Sigmoid colon (tissue), 7 donors: ENCODE results near the gene SAP30BP. TPM values are rescaled to one million over a fixed set of nuclear protein-coding genes. Genes with fewer than 3 reads are reported as not detected.

Source experiments
- DNase-seq: peaks from one replicate; pipeline ENCODE4 v3.0.0-alpha.2; 2019
- H3K27ac ChIP-seq, 4 donors: fragments of 200-600 bp; sonication (generic); one replicate each; pipeline ENCODE4 v1.5.1; 2016 to 2019; ENCODE audit warnings: mild to moderate bottlenecking in 1 of 4
- H3K27me3 ChIP-seq, 3 donors: fragments of 200-600 bp; sonication (generic); one replicate each; pipeline ENCODE4 v1.5.1; 2019; ENCODE audit warnings: mild to moderate bottlenecking in 1 of 3
- H3K36me3 ChIP-seq, 4 donors: fragments of 200-600 bp; sonication (generic); one replicate each; pipeline ENCODE4 v1.5.1; 2016 to 2019
- H3K4me1 ChIP-seq, 4 donors: fragments of 200-600 bp; sonication (generic); one replicate each; pipeline ENCODE4 v1.5.1; 2017 to 2019
- H3K4me3 ChIP-seq, 4 donors: fragments of 200-600 bp; sonication (generic); one replicate each; pipeline ENCODE4 v1.5.1; 2017 to 2019; ENCODE audit warnings: mild to moderate bottlenecking in 2 of 4, moderate library complexity in 1 of 4
- H3K9me3 ChIP-seq, 4 donors: fragments of 200-600 bp in 3 of 4; sonication (generic) in 3 of 4; one replicate each; pipeline versions ENCODE4 v1.5.1 to v1.6.1; 2013 to 2019
- CTCF ChIP-seq, 4 experiments: fragments of 450-650 bp in 3 of 4; fragments of 200-600 bp in 1 of 4; IDR thresholded peaks; one replicate each; pipeline ENCODE4 v1.5.1; 2016 to 2019; ENCODE audit warnings: antibody characterized with exemption in 4 of 4, mild to moderate bottlenecking in 3 of 4, moderate library complexity in 2 of 4
- EP300 ChIP-seq, 4 donors: sonication (generic); formaldehyde crosslinking; IDR thresholded peaks; one replicate each; pipeline ENCODE4 v1.6.1; 2017; ENCODE audit warnings: antibody characterized with exemption in 4 of 4
- POLR2A ChIP-seq, 2 donors: fragments of 450-650 bp; IDR thresholded peaks; one replicate each; pipeline ENCODE4 v1.6.1; 2016; ENCODE audit warnings: antibody characterized with exemption in 2 of 2, mild to moderate bottlenecking in 2 of 2, moderate library complexity in 2 of 2
- POLR2AphosphoS5 ChIP-seq, 4 donors: sonication (generic); formaldehyde crosslinking; IDR thresholded peaks; one replicate each; pipeline ENCODE4 v1.6.1; 2017; ENCODE audit warnings: antibody characterized with exemption in 4 of 4
- WGBS, 2 donors: extraction: QIAGEN DNeasy Blood & Tissue Kit; methylation state at CpG; one replicate each; pipeline ENCODE4 v1.1.7; 2013; 5-methylcytosine and 5-hydroxymethylcytosine counted together
- intact Hi-C: fragments of 100-400 bp; cut with DNase I; formaldehyde crosslinking; loops from one replicate; pipeline ENCODE4 v1.15.1; 2023
- polyA plus RNA-seq, 3 donors: library from polyadenylated mRNA; stranded (reverse); fragments of 200-250 nt; gene quantifications; one replicate each; pipeline ENCODE4 v1.2.3, GENCODE V29; 2013
- total RNA-seq, 4 donors: library from RNA; depleted of rRNA; stranded (reverse); fragments of >200 nt; gene quantifications; one replicate each; pipeline ENCODE4 v1.1.0, GENCODE V29; 2016
- donor health status: healthy with polysubstance abuse.
- donor health status: Bipolar disorder and iron deficiency.
- donor health status: healthy.

The SAP30BP gene
- total and polyA plus RNA-seq, 7 donors, result 53.2 to 96.9 (median 60.4) TPM

GRCh38 chr17:75701288-75701687 is 34.1 kb downstream of the SAP30BP start:
- Histone ChIP-seq H3K36me3 (peaks cover 32 to 64% (median 49%) of the 10 kb centered on the region in 4 donors), H3K27ac (peak overlapping the region; percentile 76 to 90 (median 82)), H3K9me3 (no peaks in the 10 kb centered on the region), H3K4me3 (no peak overlapping the region), H3K27me3 (no peaks in the 10 kb centered on the region), H3K4me1 (peaks cover 0 to 43% (median 39%) of the 10 kb centered on the region in 4 donors)
- no peak for TF ChIP-seq EP300 (IDR thresholded peaks at IDR 0.05)
- TF ChIP-seq POLR2A (IDR thresholded peaks at IDR 0.05), result no peak
- TF ChIP-seq POLR2AphosphoS5 (IDR thresholded peaks at IDR 0.05), result no peak
- TF ChIP-seq CTCF (IDR thresholded peaks at IDR 0.05), result no peak
- 95 to 96% methylated on average over 10 of the region's 10 CpGs for WGBS, 2 donors
- no peak for DNase-seq
- intact Hi-C loops, result no loop called here

- peak overlapping the region in 1 of 4 donors; percentile 18 for H3K27ac ChIP-seq
- H3K27me3 ChIP-seq, result no peaks in the 10 kb centered on the region
- intact Hi-C loops, result no loop called here
- no peak for DNase-seq
- no peak overlapping the region for H3K4me3 ChIP-seq
- peaks cover 0 to 37% (median 27%) of the 10 kb centered on the region in 4 donors for H3K4me1 ChIP-seq
- no peaks in the 10 kb centered on the region for H3K9me3 ChIP-seq
- TF ChIP-seq POLR2AphosphoS5 (IDR thresholded peaks at IDR 0.05) (no peak), CTCF (IDR thresholded peaks at IDR 0.05) (no peak)
- WGBS, 2 donors, result 95 to 97% methylated on average over 12 of the region's 12 CpGs
- peaks cover 37 to 83% (median 67%) of the 10 kb centered on the region in 4 donors for H3K36me3 ChIP-seq
Measured at GRCh38 chr17:75703191-75703590, 36.1 kb downstream of the SAP30BP start.

- TF ChIP-seq POLR2AphosphoS5 (IDR thresholded peaks at IDR 0.05) (no peak), EP300 (IDR thresholded peaks at IDR 0.05) (no peak), POLR2A (IDR thresholded peaks at IDR 0.05) (no peak), CTCF (IDR thresholded peaks at IDR 0.05) (no peak)
- Histone ChIP-seq H3K27ac (no peak overlapping the region), H3K4me3 (no peak overlapping the region), H3K4me1 (peaks cover 0 to 36% (median 27%) of the 10 kb centered on the region in 4 donors), H3K36me3 (peaks cover 37 to 87% (median 69%) of the 10 kb centered on the region in 4 donors), H3K27me3 (no peaks in the 10 kb centered on the region), H3K9me3 (no peaks in the 10 kb centered on the region)
- 96 to 97% methylated on average over 9 of the region's 9 CpGs for WGBS, 2 donors
- intact Hi-C loops, result no loop called here
- no peak for DNase-seq
Measured at GRCh38 chr17:75703591-75703990, 36.5 kb downstream of the SAP30BP start.

- TF ChIP-seq POLR2AphosphoS5 (IDR thresholded peaks at IDR 0.05) (no peak), EP300 (IDR thresholded peaks at IDR 0.05) (no peak), CTCF (IDR thresholded peaks at IDR 0.05) (no peak), POLR2A (IDR thresholded peaks at IDR 0.05) (no peak)
Measured at GRCh38 chr17:75704963-75705875, 38.1 kb downstream of the SAP30BP start.

More at GRCh38 chr17:75704963-75705875, 38.1 kb downstream of the SAP30BP start:
- H3K4me3 ChIP-seq, result no peak overlapping the region
- no peaks in the 10 kb centered on the region for H3K27me3 ChIP-seq
- intact Hi-C loops, result no loop called here
- no peak overlapping the region for H3K27ac ChIP-seq
- peaks cover 0 to 19% (median 12%) of the 10 kb centered on the region in 4 donors for H3K4me1 ChIP-seq
- 82 to 88% methylated on average over 27 of the region's 27 CpGs for WGBS, 2 donors
- H3K9me3 ChIP-seq, result no peaks in the 10 kb centered on the region
- no peak for DNase-seq
- H3K36me3 ChIP-seq, result peaks cover 37 to 85% (median 67%) of the 10 kb centered on the region in 4 donors
